HL-60/S4 (cell line): ENCODE measurements around the gene UBE3D.
"Not testable (repeated sequence)": the region's sequence is repeated elsewhere in the genome, so short reads cannot be mapped to it uniquely, and the experiment has no call there.

Source experiments
- in situ Hi-C: fragments of 300-500 bp; cut with MboI; formaldehyde crosslinking; loops from 2 replicates; pipeline ENCODE4 v1.14.3; 2022; ENCODE audit warnings: low sequenced_read_pairs

Gene UBE3D

GRCh38 chr6:83057705-83058321 is 7.8 kb downstream of the UBE3D start:
- in situ Hi-C loops: loop anchor here (10.0 kb wide), 1 partner anchor 793 kb away; no protein-coding TSS in a partner anchor

DNA sequence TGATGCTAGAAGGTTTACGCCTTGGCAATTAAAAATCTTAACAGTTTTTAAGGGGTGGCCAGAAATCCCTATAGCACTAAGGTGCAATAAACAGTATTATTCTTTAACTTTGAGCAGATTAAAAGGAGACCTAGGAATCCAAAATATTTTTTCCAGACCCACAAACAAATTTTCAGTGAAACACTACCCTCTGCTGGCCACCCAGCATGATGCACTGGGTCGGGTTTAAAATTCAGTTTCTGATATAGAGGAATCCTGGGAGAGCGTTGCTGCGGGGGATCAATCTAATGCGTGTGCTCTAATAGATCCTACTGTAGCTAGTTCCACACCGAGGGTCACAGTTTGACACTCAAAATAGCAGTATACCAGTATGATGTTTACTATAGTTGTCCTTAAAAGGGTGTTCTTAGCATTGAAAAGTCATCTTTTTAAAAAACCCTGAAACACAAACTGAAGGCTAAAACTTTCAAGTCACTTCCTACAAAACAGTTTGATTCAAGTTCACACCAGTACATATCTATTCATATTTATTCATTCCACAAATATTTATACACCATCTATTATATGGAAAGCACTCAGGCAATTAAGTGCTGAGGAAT is 10.2 kb downstream of the UBE3D start:
- in situ Hi-C loops: loop anchor here (10.0 kb wide), 1 partner anchor 791 kb away; no protein-coding TSS in a partner anchor

DNA sequence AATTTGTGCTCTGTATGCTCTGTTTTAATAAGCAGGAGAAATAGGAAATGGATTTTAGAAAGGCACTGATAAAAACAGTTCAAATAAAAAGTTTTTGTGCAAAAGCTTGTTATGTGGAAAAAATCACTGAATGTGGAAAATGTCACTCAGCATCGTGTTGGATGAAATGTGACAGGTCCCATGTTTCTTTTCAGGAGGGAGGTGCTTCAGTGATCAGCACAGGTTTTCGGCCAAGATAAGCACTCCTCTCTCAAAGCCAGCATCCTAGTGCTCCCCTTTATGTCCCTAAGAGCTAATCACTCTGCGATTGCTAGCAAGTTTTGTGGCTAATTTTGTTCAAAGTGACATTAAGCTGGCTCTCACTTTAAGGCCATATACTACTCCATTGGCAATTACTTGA is 12.0 kb downstream of the UBE3D start:
- in situ Hi-C loops: loop anchor here (10.0 kb wide), 1 partner anchor 789 kb away; no protein-coding TSS in a partner anchor

- in situ Hi-C loops: loop anchor here (10.0 kb wide), 1 partner anchor 787 kb away; no protein-coding TSS in a partner anchor
Measured at GRCh38 chr6:83051377-83052172, 14.1 kb downstream of the UBE3D start.

GRCh38 chr6:83047065-83047754 is 18.4 kb downstream of the UBE3D start:
- in situ Hi-C loops: no loop called here

GRCh38 chr6:83044091-83044768 is 21.4 kb downstream of the UBE3D start:
- in situ Hi-C loops: no loop called here

DNA sequence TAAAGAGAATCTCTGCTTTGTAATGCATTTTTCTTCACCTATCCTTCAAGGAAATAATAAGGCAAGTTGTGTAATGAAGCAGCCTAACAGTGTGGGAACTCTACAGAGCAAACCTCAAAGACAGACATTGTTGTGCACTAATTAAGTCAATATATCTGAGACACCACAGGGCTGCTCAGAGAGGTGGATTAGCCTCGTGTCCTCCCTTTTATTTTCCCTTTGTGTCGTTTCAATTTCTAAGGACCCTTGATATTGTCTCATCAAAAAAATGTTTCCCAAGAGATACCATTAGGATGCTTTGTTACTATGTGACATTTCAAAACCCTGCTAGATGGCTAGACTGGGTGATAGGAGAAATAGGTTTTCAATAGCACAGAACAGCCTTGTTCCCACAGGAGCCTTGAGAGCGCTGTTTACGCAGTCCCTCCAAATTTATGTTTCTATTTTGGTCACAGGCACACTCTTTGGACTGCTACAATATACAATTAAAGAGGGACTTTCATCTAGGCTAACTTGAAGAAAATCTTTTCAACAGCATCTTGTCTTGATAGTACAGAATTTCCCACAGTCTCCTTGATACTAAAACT is 23.1 kb downstream of the UBE3D start:
- in situ Hi-C loops: no loop called here

DNA sequence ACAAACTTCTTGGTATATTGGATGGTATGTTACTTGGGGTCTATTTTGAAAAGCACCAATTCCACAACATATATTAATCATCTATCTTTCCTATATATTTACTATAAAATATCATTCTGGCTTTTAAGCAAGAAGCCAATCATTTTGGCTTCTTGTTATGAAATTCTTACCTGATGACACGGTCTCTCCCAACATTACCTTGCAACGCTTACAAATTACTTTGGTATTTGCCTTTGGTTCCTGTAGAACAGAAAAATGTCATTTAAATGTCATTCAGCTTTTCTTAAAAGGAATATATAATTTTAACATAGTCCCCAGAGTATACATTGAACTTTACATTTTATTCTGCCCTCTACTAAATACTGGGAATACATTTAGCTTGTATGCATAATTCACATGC is 27.4 kb downstream of the UBE3D start:
- in situ Hi-C loops: no loop called here

DNA sequence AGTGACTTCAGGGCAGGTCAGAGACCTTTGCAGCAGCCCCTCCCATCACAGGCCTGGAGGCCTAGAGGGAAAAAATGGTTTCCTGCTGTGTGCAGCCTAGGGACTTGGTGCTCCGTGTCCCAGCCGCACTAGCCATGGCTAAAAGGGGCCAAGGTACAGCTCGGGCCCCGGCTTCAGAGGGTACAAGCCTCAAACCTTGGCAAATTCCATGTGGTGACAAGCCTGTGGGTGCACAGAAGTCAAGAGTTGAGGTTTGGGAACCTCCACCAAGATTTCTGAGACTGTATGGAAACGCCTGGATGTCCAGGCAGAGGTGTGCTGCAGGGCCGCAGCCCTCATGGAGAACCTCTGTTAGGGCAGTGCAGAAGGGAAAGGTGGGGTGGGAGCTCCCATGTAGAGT is 34.0 kb downstream of the UBE3D start:
- in situ Hi-C loops: no loop called here

DNA sequence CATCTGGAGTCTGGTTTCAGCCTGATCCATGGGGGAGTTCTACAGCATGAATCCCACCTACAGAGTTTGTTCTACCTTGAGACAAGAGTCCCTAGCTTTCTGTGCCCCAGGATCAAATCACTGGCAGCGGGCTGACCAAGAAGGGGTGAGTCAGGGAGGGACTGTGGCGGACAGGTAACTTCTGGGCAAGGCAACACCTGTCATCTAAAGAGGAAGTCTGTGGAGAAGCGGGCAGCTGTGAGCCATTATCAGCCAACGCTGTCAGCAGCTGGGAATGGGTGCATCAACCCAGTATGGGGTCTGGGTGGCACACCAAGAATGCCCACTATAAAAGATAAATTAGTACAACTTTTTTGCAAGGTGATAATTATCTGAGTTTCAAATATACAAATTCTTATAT is 45.9 kb downstream of the UBE3D start:
- in situ Hi-C loops: no loop called here

- in situ Hi-C loops: not testable (repeated sequence)
Measured at GRCh38 chr6:83011131-83011530, 54.5 kb downstream of the UBE3D start.

DNA sequence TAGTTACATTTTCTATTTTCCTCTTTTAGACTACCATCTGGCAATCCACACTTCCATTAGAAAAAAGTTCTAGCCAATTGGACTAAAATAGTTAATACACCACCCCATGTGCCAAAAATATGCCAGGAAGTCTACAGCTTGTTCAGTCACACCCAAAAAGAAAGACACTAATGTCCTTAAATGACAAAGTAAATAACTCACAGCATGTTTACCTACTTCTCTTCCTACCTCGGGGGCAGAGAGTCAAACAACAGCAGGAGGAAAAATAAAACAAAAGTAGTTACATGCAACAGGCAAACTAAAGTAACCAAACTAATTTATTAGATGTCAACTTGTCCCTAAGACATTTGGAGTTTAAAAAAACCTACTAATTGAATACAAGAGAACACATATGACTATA is 57.0 kb downstream of the UBE3D start:
- in situ Hi-C loops: no loop called here

DNA sequence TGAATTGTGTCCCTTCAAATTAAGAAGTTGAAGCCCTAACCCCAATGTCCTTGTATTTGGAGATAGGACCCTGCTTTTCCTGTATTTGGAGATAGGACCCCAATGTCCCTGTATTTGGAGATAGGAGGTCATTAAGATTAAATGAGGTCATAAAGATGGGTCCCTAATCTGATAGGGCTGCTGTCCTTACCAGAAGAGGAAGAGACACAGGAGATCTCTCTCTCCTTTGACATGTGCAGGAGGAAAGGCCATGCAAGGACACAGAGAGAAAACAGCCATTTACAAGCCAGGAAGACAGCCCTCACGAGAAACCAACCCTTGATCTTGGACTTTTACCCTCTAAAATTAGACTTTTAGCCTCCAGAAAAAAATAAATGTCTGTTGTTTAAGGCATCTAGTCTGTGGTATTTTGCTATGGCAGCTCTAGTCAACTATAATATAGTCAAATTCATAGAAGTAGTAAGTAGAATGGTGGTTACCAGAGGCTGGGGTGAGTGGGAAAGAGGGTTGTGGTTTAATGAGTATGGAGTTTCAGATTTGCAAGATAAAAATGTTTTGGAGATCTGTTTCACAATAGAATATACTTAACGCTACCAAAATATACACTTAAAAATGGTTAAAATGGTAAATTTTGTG is 59.3 kb downstream of the UBE3D start:
- in situ Hi-C loops: no loop called here

DNA sequence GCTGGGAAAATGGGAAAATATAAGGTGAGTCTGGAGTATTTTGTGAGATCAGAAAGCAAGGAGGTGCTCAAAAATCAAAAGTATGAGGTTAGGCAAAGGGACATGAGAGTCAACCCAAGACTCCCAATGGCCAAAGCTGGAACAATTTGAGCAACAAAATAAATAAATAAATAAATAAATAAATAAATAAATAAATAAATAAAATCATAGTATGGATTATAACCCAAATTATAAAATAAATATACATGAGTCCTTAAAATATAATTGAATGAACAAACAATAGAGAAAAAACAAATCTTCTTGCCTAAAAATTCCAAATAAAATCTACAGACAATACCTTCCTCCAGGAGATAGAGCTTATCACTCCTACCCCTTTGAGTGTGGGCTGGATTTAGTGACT is 69.5 kb downstream of the UBE3D start:
- in situ Hi-C loops: no loop called here

- in situ Hi-C loops: no loop called here
Measured at GRCh38 chr6:82995066-82995465, 70.6 kb downstream of the UBE3D start.

DNA sequence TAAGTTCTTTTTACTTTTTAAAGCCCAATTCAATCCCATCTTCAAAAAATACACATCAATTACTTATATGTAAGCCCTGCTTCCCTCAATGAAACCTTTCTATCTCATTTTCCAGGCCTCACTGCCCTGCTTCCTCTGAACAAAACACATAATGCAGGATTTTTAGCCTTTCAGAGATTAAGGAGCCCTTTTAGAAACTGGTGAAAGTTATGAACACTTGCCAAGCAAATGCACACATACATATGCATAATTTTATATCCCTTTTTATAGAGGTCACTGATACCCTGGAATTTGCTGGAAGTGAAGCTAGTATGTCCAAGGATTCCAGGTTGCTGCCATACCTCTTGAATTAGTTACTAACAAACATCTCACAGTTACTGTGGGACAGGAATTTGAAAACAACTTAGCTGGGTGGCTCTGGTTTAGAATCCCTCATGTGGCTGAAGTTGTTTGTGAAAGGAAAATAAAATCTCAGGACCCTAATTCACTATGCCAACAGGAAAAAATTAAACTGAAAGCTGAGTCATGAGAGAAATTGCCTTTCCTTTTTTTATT is 75.8 kb downstream of the UBE3D start:
- in situ Hi-C loops: no loop called here

GRCh38 chr6:82988930-82989351 is 76.7 kb downstream of the UBE3D start:
- in situ Hi-C loops: no loop called here

- in situ Hi-C loops: no loop called here
Measured at GRCh38 chr6:82987951-82988350, 77.7 kb downstream of the UBE3D start.

DNA sequence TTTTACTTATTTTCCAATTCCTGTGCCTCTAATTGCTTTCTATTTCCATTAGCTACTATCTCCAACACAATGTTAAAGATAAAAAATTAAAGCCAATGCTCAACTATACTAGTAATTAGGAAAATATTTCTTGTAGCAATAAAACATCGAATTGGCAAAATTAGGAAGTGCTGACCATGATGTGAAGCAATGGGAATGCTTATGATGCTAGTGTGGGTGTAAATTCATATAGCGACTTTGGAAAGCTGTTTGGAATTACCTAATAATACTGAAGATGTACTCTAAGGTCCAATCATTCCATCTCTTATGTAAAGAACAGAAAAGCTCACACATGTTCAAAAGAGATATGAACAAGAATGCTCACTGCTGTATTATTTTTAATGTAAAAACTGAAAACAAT is 78.2 kb downstream of the UBE3D start:
- in situ Hi-C loops: no loop called here

- in situ Hi-C loops: no loop called here
Measured at GRCh38 chr6:82984720-82985119, 80.9 kb downstream of the UBE3D start.
